BJ (cell line): ENCODE results near the gene PRKX. TPM values are rescaled to one million over a fixed set of nuclear protein-coding genes. Genes with fewer than 3 reads are reported as not detected.
"Not testable (repeated sequence)": the region's sequence is repeated elsewhere in the genome, so short reads cannot be mapped to it uniquely, and the experiment has no call there.

Source experiments
- CTCF ChIA-PET: fragments of 350-600 bp; formaldehyde crosslinking; extraction: SDS; loops from one replicate; lab custom pipeline; 2021; ENCODE audit warnings: antibody characterized with exemption, inconsistent platforms; lab: Yijun Ruan, JAX
- POLR2A ChIA-PET: fragments of 300-600 bp; sonication (Branson Sonifier 250); formaldehyde crosslinking; extraction: SDS; loops from one replicate; lab custom pipeline; 2021; ENCODE audit warnings: antibody characterized with exemption; lab: Charles Lee
- DNase-seq: peaks from one replicate; pipeline ENCODE4 v3.0.0-alpha.2; 2011; ENCODE audit warnings: low read depth
- H3K27me3 ChIP-seq: 2 replicates; pipeline ENCODE4 v1.6.0; 2011; ENCODE audit warnings: low read length; ENCODE audit not compliant: control insufficient read depth, insufficient read depth
- H3K36me3 ChIP-seq: 2 replicates; pipeline ENCODE4 v1.5.1; 2011; ENCODE audit warnings: low read length; ENCODE audit not compliant: control insufficient read depth, insufficient read depth
- H3K4me3 ChIP-seq: 2 replicates; pipeline ENCODE4 v1.5.1; 2011; ENCODE audit warnings: low read depth, mild to moderate bottlenecking, control low read depth, low read length
- polyA plus RNA-seq: library from polyadenylated mRNA; depleted of rRNA; stranded (reverse); fragments of >200 nt; gene quantifications from 2 replicates; pipeline ENCODE4 v1.2.3, GENCODE V29; 2011
- TF ChIP-seq, protein P1 (sequence below): IDR thresholded peaks from 2 replicates; pipeline ENCODE4 v1.5.1; 2011; ENCODE audit warnings: low read depth, mild to moderate bottlenecking, control low read depth, inconsistent platforms, low read length, moderate library complexity; ENCODE audit not compliant: insufficient read depth

The PRKX gene
- polyA plus RNA-seq, 1 experiment: 6.5 TPM

DNA sequence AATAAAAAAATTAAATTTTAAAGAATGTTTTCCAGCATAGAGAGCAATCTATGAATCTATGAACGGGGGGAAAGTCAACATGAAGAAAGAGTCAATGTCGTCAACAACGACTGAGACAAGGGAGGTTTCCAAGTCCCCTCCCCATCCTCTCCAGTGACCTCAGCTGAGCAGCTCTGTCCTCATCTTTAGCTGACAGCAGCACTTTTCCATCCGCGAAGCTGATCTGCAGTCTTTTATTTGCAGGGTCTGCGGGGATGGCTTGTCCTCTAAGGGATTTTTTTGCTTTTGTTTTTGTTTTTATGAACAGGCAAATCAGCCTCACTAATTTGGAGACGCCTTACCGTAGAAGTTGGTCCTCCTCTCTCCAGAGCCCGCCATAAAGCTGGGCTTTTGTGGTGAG lies 46.5 kb downstream of the PRKX start:
- CTCF ChIA-PET: no interaction called here
- no peaks in the 10 kb centered on the region for H3K36me3 ChIP-seq
- TF ChIP-seq, protein P1, sequence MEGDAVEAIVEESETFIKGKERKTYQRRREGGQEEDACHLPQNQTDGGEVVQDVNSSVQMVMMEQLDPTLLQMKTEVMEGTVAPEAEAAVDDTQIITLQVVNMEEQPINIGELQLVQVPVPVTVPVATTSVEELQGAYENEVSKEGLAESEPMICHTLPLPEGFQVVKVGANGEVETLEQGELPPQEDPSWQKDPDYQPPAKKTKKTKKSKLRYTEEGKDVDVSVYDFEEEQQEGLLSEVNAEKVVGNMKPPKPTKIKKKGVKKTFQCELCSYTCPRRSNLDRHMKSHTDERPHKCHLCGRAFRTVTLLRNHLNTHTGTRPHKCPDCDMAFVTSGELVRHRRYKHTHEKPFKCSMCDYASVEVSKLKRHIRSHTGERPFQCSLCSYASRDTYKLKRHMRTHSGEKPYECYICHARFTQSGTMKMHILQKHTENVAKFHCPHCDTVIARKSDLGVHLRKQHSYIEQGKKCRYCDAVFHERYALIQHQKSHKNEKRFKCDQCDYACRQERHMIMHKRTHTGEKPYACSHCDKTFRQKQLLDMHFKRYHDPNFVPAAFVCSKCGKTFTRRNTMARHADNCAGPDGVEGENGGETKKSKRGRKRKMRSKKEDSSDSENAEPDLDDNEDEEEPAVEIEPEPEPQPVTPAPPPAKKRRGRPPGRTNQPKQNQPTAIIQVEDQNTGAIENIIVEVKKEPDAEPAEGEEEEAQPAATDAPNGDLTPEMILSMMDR: no peak
- H3K4me3 ChIP-seq: no peak overlapping the region
- POLR2A ChIA-PET: no interaction called here
- no peak for DNase-seq
- no peaks in the 10 kb centered on the region for H3K27me3 ChIP-seq

DNA sequence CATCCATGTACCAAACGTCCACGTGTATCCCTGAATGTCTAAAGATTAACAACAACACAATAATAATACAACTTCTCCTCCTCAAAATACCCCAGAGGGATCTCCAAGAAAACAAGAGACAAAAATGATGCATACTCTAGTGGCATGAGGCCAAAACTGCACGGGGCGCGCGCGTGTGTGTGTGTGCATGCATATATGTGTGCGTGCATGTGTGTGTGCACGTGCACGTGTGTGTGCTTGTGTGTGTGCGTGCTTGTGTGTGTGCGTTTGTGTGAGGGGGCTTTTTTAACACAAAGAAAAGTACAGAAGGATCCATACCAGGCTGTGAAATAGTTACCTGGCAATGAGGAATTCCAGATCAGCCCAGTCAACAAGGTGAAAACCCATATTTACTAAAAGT lies 48.5 kb downstream of the PRKX start:
- ChIA-PET CTCF (no interaction called here), POLR2A (no interaction called here)
- Histone ChIP-seq H3K27me3 (no peaks in the 10 kb centered on the region), H3K36me3 (no peaks in the 10 kb centered on the region), H3K4me3 (no peak overlapping the region)
- TF ChIP-seq, protein P1: no peak
- DNase-seq: no peak

DNA sequence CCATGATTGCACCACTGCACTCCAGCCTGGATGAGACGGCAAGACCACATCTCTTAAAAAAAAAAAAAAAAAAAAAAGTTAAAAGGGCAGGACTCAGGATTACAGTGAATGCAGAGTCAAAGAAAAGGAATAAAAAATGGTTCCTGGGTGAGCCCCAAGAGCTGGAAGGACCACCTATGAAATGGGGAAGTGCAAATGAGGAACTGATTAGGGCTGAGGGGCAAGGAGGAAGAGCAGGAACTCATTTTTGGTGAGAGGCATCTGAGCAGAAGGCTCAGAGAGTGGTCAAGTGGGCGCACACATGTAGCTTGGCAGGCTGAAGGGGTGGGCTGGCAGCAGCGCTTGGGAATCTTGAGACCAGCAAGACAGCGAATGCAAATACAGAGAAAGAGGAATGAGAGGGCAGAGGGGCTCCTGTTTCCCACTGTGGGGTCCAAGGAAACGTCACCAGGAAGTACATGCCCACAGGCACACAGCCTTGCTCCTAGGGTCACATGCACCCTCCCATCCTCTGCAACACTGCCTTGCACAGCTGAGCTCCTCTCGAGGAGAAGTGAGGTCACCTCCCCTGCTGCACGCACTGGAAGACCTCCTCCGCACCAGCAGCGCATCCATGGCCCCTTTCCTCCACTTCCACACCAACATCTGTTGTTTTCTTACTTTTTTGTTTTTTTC lies 49.7 kb downstream of the PRKX start:
- H3K27me3 ChIP-seq, DNase-seq, POLR2A ChIA-PET, H3K4me3 ChIP-seq, H3K36me3 ChIP-seq, CTCF ChIA-PET: not testable (repeated sequence)

DNA sequence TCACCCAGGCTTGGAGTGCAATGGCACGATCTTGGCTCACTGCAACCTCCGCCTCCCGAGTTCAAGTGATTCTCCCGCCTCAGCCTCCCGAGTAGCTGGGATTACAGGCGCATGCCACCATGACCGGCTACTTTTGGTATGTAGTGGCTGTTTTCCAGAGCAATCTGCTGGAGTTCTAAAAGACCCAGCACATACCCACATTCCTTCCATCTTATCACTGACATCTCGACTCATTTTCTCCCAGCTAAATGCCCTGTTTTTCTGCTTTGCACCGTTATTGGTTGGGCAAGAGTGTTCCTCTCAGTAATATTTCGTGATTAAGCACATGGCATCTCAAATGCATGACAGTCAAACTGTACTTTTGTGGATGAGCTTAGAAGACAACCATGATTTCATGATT lies 53.7 kb downstream of the PRKX start:
- ChIA-PET CTCF (interaction anchor here (0.8 kb wide), 1 partner anchor 8 kb away, joined by 3 read pairs; no protein-coding TSS in a partner anchor), POLR2A (no interaction called here)
- DNase-seq: no peak
- TF ChIP-seq, protein P1: no peak
- no peaks in the 10 kb centered on the region for H3K27me3 ChIP-seq
- no peak overlapping the region for H3K4me3 ChIP-seq
- 0 out of 2 replicates have a peak, but pooled peaks cover under 1% of the 10 kb centered on the region for H3K36me3 ChIP-seq

DNA sequence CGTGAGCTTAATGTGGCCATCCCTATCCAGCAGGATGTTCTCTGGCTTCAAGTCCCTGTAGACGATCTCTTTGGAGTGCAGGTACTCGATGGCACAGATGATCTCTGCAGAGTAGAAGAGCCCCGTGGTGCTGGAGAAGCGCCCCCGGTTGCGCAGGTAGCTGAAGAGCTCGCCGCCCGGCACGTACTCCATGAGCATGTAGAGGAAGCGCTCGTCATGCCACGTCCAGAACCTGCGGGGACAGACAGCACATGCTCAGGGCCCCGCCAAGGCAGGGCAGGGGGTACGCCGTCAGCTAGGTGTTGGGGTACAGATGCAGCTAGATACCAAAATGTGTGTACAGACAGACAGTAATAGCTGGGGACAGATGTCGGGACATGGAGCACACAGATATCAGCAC lies 58.3 kb downstream of the PRKX start:
- POLR2A ChIA-PET: no interaction called here
- no peak for DNase-seq
- CTCF ChIA-PET: no interaction called here
- no peak overlapping the region for H3K4me3 ChIP-seq
- TF ChIP-seq, protein P1: no peak
- no peaks in the 10 kb centered on the region for H3K27me3 ChIP-seq
- peaks cover 2% of the 10 kb centered on the region; the same call in 1 of the 2 replicates for H3K36me3 ChIP-seq

DNA sequence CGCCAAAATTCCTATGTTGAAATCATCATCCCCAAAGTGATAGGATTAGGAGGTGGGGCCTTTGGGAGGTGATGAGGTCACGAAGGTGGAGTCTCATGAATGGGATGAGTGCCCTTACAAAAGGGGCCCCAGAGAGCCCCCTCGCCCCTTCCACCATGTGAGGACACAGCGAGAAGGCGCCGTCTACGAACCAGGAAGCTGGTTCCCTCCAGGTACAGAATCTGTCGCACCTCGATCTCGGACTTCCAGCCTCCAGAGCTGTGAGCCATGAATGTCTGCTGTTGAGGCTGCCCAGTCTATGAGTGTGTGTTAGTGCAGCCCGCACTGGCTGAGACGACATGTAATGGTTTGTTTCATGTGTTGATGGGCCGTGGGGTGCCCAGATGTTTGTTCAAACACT lies 60.3 kb downstream of the PRKX start:
- Histone ChIP-seq H3K4me3 (no peak overlapping the region), H3K27me3 (no peaks in the 10 kb centered on the region), H3K36me3 (peaks cover 2% of the 10 kb centered on the region; the same call in 1 of the 2 replicates)
- TF ChIP-seq, protein P1: no peak
- ChIA-PET POLR2A (no interaction called here), CTCF (no interaction called here)
- no peak for DNase-seq
